ENCODE measurements around the gene RFWD3. TPM values are rescaled to one million over a fixed set of nuclear protein-coding genes. Genes with fewer than 3 reads are reported as not detected.

RFWD3 gene
- total and polyA plus RNA-seq, 2 of the 13 experiments (the other 11 are each of a cell fraction or from before 2014, with no cell fraction given) = 23.4 to 62.6 TPM

DNA sequence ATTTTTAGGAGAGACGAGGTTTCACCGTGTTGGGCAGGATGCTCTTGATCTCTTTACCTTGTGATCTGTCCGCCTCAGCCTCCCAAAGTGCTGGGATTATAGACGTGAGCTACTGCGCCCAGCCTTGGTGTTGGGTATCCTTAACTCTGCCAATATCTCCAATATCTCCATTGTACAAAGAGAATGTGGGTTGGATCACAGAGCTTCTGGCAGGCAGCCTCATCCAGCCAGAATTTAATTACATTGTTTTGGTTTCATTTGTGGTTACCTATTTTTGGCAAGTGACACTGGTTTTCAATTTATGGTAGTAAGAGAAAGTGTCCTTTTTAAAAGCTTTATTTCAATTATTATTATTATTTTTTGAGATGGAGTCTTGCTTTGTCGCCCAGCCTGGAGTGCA lies 14.0 kb upstream of the RFWD3 start (continued):
- TF ChIP-seq TBX3 (IDR thresholded peaks at IDR 0.05; ENCODE audit: borderline replicate concordance) = no peak
- TF ChIP-seq, protein P1, sequence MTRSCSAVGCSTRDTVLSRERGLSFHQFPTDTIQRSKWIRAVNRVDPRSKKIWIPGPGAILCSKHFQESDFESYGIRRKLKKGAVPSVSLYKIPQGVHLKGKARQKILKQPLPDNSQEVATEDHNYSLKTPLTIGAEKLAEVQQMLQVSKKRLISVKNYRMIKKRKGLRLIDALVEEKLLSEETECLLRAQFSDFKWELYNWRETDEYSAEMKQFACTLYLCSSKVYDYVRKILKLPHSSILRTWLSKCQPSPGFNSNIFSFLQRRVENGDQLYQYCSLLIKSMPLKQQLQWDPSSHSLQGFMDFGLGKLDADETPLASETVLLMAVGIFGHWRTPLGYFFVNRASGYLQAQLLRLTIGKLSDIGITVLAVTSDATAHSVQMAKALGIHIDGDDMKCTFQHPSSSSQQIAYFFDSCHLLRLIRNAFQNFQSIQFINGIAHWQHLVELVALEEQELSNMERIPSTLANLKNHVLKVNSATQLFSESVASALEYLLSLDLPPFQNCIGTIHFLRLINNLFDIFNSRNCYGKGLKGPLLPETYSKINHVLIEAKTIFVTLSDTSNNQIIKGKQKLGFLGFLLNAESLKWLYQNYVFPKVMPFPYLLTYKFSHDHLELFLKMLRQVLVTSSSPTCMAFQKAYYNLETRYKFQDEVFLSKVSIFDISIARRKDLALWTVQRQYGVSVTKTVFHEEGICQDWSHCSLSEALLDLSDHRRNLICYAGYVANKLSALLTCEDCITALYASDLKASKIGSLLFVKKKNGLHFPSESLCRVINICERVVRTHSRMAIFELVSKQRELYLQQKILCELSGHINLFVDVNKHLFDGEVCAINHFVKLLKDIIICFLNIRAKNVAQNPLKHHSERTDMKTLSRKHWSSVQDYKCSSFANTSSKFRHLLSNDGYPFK (CRISPR knock-in tag; IDR thresholded peaks at IDR 0.05; ENCODE audit: borderline replicate concordance) = no peak

DNA sequence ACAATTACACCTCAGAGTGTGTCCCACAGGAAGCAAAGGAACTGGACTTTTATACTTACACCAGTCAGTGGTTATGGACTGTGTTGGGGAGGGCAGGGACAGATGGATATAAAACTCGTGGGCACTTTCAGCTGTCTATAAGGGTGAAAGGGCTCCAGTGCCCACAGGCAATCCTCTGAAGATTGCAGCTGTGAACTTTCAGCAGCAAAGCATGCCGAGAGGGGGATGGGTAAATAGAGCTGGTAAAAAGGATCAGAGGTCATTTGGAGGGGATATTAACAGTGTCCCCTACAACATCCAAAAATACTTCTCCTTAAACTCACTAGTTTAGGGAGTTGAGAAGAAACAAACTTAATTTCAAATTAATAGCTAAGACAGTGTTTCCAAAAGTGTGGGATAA lies 13.3 kb upstream of the RFWD3 start:
- intact Hi-C loops (cut with micrococcal nuclease; ENCODE audit: unreplicated experiment) = no loop called here
- CTCF ChIA-PET (ENCODE audit: low intra/inter-chr PET ratio, low total read pairs) = no interaction called here
- WGBS (ENCODE audit: low lambda C conversion rate) = 0% methylated on average over 2 of the region's 2 CpGs
- TF ChIP-seq FOXC1 (CRISPR knock-in tag; IDR thresholded peaks at IDR 0.05; ENCODE audit: borderline replicate concordance) (no peak), ZSCAN30 (CRISPR knock-in tag; IDR thresholded peaks at IDR 0.05) (no peak), PAF1 (CRISPR knock-in tag; IDR thresholded peaks at IDR 0.05) (no peak), ZSCAN31 (CRISPR knock-in tag; IDR thresholded peaks at IDR 0.05; ENCODE audit: low read depth) (no peak), SP1 (IDR thresholded peaks at IDR 0.05) (no peak), SP1 (CRISPR knock-in tag; IDR thresholded peaks at IDR 0.05) (no peak), TEAD3 (CRISPR knock-in tag; optimal IDR thresholded peaks at IDR 0.05; ENCODE audit: borderline replicate concordance) (peak; percentile 65), ZNF761 (CRISPR knock-in tag; conservative IDR thresholded peaks at IDR 0.05) (no peak), RFXAP (CRISPR knock-in tag; IDR thresholded peaks at IDR 0.05; ENCODE audit: borderline replicate concordance) (no peak), KLF9 (CRISPR knock-in tag; IDR thresholded peaks at IDR 0.05; ENCODE audit: low read depth) (no peak), ATF7 (IDR thresholded peaks at IDR 0.05) (no peak), ATF7 (CRISPR knock-in tag; IDR thresholded peaks at IDR 0.05) (no peak), GATAD2A (CRISPR knock-in tag; IDR thresholded peaks at IDR 0.05) (0 out of 2 replicates have a peak, but pooled peaks have one; percentile 21), ZNF605 (CRISPR knock-in tag; IDR thresholded peaks at IDR 0.05) (0 out of 2 replicates have a peak, but pooled peaks have one; percentile 30)
- TF ChIP-seq, protein P2, sequence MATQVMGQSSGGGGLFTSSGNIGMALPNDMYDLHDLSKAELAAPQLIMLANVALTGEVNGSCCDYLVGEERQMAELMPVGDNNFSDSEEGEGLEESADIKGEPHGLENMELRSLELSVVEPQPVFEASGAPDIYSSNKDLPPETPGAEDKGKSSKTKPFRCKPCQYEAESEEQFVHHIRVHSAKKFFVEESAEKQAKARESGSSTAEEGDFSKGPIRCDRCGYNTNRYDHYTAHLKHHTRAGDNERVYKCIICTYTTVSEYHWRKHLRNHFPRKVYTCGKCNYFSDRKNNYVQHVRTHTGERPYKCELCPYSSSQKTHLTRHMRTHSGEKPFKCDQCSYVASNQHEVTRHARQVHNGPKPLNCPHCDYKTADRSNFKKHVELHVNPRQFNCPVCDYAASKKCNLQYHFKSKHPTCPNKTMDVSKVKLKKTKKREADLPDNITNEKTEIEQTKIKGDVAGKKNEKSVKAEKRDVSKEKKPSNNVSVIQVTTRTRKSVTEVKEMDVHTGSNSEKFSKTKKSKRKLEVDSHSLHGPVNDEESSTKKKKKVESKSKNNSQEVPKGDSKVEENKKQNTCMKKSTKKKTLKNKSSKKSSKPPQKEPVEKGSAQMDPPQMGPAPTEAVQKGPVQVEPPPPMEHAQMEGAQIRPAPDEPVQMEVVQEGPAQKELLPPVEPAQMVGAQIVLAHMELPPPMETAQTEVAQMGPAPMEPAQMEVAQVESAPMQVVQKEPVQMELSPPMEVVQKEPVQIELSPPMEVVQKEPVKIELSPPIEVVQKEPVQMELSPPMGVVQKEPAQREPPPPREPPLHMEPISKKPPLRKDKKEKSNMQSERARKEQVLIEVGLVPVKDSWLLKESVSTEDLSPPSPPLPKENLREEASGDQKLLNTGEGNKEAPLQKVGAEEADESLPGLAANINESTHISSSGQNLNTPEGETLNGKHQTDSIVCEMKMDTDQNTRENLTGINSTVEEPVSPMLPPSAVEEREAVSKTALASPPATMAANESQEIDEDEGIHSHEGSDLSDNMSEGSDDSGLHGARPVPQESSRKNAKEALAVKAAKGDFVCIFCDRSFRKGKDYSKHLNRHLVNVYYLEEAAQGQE (IDR thresholded peaks at IDR 0.05; ENCODE audit: borderline replicate concordance in 1 of 2, low read depth in 1 of 2, low read length in 2 of 2) = no peak
- TF ChIP-seq, protein P3, sequence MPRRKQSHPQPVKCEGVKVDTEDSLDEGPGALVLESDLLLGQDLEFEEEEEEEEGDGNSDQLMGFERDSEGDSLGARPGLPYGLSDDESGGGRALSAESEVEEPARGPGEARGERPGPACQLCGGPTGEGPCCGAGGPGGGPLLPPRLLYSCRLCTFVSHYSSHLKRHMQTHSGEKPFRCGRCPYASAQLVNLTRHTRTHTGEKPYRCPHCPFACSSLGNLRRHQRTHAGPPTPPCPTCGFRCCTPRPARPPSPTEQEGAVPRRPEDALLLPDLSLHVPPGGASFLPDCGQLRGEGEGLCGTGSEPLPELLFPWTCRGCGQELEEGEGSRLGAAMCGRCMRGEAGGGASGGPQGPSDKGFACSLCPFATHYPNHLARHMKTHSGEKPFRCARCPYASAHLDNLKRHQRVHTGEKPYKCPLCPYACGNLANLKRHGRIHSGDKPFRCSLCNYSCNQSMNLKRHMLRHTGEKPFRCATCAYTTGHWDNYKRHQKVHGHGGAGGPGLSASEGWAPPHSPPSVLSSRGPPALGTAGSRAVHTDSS (CRISPR knock-in tag; conservative IDR thresholded peaks at IDR 0.05) = no peak

More for the DNA sequence above, 13.3 kb upstream of the RFWD3 start:
- FAIRE-seq (no peak), DNase-seq (ENCODE audit: low spot score) (peak; percentile 28), ATAC-seq (peak; percentile 74)
- Histone ChIP-seq H4K20me1 (ENCODE audit: insufficient read depth, low read length) (no peaks in the 10 kb centered on the region), H3K79me2 (ENCODE audit: insufficient read depth, low read length) (no peaks in the 10 kb centered on the region), H3K27ac (ENCODE audit: extremely low read length, insufficient read depth, low read length) (peak overlapping the region; percentile 57), H3K4me3 (replicated peaks in 1 of 3; ENCODE audit: insufficient read depth in 1 of 3, low read depth in 2 of 3, low read length in 3 of 3) (no peak overlapping the region), H3K4me2 (ENCODE audit: low read depth, low read length) (peak overlapping the region; percentile 52), H3K36me3 (replicated peaks in 1 of 2; ENCODE audit: control insufficient read depth in 1 of 2, insufficient read depth in 2 of 2, low read length in 2 of 2) (peaks cover 4 to 15% of the 10 kb centered on the region in 2 experiments; a peak in 3 of 5 replicates), H3K9me3 (ENCODE audit: low read length) (no peaks in the 10 kb centered on the region), H3K4me1 (ENCODE audit: insufficient read depth, low read length) (peaks cover 14% of the 10 kb centered on the region), H2AFZ (ENCODE audit: low read length) (no peak overlapping the region), H3K9ac (ENCODE audit: insufficient read depth, low read depth, low read length) (peak overlapping the region; percentile 26; the same call in 1 of the 2 replicates), H3K27me3 (ENCODE audit: control insufficient read depth in 1 of 2, insufficient read depth in 2 of 2, low read length in 2 of 2) (no peaks in the 10 kb centered on the region)
- in situ Hi-C loops (cut with HindIII; ENCODE audit: extremely low pct_ligation_motif_present, low pct_unique_long_range_greater_than_20kb) = no loop called here
- POLR2A ChIA-PET = interaction anchor here (1.2 to 2.2 kb wide), 3 partner anchors 13 to 20 kb away, joined by 4 to 11 read pairs (median 6); partner anchors contain the start of genes MLKL and RFWD3
- no TSS peak for BruUV-seq (replicated peaks)

All from HepG2 (cell line).